GM18498 (cell line): ENCODE measurements around the gene AP2A1.

Source experiments
- ATAC-seq: cut with Tn5 transposase; IDR thresholded peaks from one replicate; pipeline ENCODE4 v1.9.1; 2021; ENCODE audit warnings: mild to moderate bottlenecking, moderate library complexity; ENCODE audit not compliant: unreplicated experiment

Gene AP2A1

DNA sequence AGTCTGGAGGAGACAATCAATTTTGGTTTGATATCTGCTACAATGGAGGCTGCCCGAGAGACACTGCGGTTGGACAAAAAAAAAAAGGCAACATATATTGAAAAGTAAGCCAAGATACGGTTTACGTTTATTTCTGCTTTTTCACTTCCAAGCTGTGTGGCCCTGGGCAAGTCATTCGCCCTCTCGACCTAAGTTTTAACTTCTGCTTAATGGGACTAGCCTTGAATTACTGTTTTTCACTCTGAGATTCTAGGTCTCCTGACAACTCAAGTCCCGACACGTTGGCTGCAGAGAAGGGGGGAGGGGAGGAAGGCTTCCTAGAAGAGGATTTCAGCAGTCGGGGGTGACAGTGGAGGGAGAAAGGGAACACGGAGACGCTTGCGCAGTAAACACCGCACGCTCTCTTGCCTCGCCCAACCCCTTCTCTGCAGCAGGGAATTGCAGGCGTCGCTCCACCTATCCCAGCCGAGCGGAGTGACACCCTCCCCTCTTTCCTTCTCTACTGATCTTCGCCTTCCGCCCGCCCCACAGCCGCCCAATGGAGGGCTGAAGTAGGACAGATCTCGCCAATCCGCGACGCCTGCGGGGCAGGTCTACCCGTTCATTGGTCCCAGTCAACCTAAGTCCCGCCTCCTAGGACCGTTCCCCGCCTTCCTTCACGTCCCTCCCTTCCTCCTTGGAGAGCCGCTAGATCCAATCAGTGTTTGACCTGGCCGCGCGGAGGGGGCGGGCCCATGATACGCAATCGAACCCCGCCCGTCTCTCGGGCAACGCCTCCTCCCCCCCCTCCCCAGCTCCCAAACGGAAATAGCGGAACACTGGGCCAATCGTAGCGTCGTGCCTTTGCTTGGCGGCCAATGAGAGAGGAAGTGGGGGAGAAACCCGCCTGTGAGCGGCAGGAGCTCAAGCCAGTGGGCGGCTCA is 533 bp upstream of the AP2A1 start:
- peak; percentile 93 for ATAC-seq

- no peak for ATAC-seq
Measured at GRCh38 chr19:49767381-49767780, 580 bp downstream of the AP2A1 start.

DNA sequence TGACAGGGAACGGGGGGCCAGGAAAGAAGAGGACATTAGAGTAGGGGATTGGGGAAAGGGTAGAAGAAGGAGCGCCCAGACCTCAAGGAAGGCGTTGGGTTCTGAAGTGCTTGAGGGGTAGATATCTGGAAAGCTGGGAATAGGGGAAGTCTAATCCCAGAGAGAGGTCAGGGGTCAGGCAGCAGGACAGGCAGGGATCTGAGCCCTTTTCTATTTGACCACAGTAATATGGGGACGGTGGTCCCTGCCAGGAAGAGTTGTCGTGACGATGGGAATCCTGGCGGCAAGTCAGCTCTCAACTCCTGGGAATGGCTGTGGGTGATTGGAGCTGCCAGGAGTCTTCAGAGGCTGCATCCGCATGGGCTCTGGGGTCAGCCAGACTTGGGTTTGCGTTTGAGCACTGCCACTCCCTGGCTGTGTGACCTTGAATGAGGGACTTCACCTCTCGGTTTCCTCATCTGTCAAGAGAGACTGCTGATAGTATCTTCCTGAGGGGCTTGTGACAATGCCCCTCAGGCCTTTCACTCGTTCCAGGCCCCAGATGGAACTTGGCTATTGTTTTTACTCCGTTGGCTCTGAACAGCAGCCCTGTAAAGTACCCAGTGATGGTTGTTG is 1.3 kb downstream of the AP2A1 start:
- no peak for ATAC-seq

GRCh38 chr19:49770529-49770928 is 3.7 kb downstream of the AP2A1 start:
- ATAC-seq = no peak

GRCh38 chr19:49771674-49772139 is 4.9 kb downstream of the AP2A1 start:
- no peak for ATAC-seq

DNA sequence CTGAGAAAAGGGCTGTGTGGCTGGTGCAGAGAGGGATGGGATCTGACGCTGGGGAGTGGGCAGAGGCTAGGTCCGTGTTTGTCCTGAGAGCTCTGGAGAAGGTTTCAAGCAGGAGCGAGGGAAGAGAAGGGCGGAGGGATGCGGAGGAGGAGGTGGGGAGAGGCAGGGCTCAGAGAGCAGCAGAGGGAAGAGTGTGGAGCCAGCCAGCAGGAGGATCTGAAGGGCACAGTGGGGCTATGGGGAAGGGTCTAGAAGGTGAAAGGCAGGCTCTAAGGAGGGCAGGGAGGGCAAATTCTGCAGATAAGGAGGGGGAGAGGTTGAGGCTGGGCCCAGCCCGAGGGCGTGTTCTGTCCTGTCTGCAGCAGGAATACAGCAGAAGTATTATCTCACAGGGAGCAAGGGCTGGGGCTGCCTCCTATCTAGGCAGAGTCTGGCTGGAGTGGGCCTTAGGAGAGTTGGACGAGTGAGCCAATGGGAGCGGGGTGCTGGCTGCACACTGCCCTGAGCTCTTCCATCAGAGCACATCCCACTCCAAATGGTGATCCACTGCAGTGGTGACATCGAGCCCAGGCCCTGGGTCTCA is 6.1 kb downstream of the AP2A1 start:
- ATAC-seq = no peak

GRCh38 chr19:49773663-49774350 is 7.0 kb downstream of the AP2A1 start:
- ATAC-seq = no peak

DNA sequence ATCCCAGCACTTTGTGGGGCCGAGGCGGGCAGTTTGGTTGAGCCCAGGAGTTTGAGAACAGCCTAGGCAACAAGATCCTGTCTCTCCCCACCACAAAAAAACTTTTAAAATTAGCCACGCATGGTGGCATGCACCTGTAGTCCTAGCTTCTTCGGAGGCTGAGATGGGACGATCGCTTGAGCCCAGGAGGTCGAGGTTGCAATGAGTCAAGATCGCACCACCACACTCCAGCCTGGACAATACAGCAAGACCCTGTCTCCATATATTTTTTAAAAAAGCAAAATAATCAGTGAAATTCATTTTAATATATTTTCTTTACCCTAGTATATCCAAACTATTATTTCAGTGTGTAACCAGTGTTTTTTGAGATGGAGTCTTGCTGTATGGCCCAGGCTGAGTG is 8.2 kb downstream of the AP2A1 start:
- ATAC-seq = no peak

- ATAC-seq = no peak
Measured at GRCh38 chr19:49775742-49776370, 9.1 kb downstream of the AP2A1 start.

DNA sequence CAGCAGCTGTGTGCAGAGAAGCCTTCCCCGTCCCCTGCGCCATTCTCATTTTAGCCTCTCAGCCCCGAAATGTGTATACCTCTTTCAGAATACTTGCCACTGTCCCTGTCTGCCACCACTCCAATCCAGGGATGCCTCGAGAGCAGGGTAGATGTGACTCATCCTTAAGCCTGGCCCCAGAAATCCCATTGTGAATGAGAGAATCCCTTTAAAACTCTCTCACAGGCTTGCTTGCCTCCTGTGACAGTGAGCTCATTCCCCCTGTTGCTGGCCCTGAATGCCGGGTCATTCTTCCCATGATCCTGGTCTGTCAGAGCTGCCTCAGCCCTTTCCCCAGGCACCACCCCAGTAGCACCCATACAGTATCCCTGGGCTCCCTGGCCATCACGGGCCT is 9.6 kb downstream of the AP2A1 start:
- no peak for ATAC-seq

DNA sequence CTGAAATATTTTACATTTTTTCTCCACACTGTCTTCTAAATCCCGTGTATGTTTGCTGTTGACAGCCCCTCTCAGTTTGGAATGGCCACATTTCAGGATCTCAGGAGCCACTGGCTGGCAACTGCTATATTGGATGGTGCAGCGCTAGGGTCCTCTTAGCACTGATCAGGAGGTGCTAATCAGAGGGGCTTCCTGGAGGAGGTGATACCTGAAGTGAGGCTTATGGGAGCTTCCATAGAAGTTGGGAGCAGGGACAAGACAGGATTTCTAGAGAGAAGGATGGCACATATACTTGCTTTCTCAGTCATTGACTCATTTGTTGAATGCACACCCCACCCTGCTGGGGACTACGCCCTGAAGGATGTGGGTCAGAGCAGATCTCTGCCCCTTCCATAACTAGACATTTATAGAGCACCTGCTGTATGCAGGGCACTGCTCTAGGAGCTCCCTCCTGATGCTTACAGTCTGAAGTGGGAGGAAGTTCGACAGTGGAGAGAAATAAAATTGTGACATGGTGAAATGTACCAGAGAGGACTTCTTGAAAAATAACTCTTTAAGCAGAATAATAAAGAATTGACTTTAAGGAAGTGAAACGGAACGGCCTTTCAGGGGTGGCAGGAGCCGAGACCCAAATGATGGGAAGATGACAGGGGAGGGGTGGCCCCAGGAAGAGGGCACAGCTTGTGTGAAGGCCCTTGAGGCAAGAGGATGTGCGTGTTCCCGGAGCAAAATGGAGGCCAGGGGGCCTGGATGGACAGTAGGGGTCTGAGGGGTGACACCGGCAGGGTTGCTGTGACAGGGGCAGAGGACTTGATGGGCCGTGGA is 13.1 kb downstream of the AP2A1 start:
- ATAC-seq = no peak

DNA sequence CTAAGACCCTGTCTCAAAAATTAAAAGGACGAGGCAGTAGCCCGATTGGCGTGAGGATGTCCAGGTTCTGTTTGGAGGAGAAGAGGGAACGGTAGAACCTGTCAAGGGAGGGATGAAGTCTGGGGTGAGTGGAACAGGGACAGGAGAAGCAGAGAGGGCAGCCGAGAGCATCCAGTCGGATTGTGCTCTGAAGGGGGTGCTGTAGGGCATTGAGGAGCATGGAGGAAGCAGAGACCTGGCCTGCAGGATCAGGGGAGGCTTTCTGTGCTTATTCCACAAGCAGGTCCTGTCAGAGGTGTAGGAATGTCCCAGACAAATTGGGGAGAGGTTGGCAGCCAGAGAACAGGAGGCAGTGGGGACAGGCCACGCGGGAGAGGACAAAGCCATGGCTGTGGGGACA is 14.1 kb downstream of the AP2A1 start:
- ATAC-seq = no peak

DNA sequence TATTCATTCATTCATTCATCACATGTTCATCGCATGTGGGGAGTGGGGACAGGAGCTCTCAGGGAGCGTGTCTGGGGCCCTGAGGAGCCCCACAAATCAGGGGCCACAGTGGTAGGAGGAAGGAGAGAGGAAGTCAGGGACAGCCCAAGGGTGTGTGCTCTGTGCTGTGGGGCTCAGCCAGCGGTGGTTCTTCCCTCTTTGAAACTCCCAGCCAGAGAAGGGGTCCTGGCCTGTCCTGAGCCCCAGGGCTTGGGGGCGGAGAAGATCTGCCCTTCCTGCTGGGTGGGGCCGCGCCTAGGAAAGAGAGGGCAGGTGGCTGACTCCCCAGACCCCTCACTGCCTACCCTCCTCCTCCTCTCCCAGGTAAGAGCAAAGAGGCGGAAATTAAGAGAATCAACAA is 14.6 kb downstream of the AP2A1 start:
- no peak for ATAC-seq

- ATAC-seq = no peak
Measured at GRCh38 chr19:49782515-49782914, 15.7 kb downstream of the AP2A1 start.

DNA sequence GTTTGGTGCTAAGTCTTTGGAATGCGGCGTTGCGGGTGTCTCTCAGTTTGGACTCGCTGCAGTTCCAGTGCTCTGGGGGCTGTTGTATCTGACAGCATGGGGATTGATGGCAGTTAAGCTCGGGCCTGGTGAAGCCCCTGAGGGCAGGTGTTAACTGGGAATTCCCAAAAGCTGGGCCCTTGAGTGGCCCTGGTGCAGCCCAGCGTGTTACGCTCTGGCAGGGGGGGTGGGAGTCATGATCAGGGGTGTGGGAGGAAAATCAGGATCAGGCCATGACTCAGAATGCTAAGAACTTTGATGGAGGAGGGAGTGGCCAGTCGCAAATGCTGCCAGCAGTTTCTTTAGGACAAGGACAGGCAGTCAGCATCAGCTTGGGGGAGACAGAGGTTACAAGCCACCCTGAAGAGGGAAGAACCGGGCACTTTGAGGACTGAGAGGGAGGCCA is 19.6 kb downstream of the AP2A1 start:
- ATAC-seq = no peak

- ATAC-seq = no peak
Measured at GRCh38 chr19:49787746-49788145, 20.9 kb downstream of the AP2A1 start.

DNA sequence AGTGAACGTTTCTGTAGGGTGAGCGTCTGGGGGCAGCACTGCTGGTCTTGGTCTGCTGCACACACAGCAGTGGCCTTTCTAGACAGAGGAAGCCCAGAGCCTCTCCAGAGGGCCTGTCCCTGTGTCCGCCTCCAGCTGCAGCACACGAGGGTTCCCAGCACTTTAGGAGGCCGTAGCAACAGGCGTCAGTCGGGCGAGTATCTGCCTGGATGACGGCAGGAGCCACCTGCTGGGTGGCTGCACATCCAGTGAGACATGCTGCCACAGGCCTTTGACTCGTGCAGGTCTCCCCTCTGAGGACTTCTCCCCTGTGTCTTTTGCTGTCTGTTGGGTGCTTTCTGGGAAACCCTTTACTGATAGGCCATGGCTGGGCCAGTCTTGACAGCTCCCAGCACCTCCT is 22.1 kb downstream of the AP2A1 start:
- no peak for ATAC-seq

GRCh38 chr19:49790866-49791265 is 24.1 kb downstream of the AP2A1 start:
- ATAC-seq = no peak

- ATAC-seq = no peak
Measured at GRCh38 chr19:49791776-49792445, 25.1 kb downstream of the AP2A1 start.
